ENCODE results near the gene RNF6. TPM values are rescaled to one million over a fixed set of nuclear protein-coding genes. Genes with fewer than 3 reads are reported as not detected.

Gene RNF6
- total RNA-seq, 1 donor from 2014 or later = 39.8 TPM

DNA sequence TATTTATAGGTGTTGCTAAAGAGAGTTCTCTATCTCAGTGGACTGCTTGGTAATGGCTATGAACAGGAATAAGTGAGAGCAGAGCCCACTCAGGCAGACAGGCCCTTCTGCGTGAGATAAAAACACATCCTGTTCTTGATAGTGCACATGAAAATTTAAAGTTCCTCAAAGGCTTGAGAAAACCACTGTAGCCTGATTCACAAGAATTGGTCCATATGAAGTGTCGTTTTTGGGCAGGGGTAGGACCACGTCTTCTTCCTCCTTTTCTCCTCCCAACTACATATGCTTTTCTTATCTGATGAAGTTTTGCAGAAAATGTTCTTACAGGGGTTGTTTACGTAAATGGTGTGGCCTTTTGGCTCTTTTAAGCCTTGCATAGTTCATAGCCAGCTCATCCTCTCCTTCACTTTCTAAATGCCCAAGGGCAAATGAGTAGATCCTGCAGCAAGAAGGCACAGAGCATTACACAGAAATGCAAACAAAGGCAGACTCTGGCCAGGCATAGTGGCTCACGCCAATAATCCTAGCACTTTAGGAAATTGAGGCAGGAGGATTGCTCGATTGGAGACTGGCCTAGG is 53.8 kb downstream of the RNF6 start:
- Histone ChIP-seq H3K36me3 (ENCODE audit: control insufficient read depth, insufficient read depth, low read length) (no peaks in the 10 kb centered on the region), H3K27me3 (ENCODE audit: control insufficient read depth, insufficient read depth, low read length) (no peaks in the 10 kb centered on the region), H3K4me3 (ENCODE audit: low read depth, low read length) (no peak overlapping the region)
- TF ChIP-seq, protein P1, sequence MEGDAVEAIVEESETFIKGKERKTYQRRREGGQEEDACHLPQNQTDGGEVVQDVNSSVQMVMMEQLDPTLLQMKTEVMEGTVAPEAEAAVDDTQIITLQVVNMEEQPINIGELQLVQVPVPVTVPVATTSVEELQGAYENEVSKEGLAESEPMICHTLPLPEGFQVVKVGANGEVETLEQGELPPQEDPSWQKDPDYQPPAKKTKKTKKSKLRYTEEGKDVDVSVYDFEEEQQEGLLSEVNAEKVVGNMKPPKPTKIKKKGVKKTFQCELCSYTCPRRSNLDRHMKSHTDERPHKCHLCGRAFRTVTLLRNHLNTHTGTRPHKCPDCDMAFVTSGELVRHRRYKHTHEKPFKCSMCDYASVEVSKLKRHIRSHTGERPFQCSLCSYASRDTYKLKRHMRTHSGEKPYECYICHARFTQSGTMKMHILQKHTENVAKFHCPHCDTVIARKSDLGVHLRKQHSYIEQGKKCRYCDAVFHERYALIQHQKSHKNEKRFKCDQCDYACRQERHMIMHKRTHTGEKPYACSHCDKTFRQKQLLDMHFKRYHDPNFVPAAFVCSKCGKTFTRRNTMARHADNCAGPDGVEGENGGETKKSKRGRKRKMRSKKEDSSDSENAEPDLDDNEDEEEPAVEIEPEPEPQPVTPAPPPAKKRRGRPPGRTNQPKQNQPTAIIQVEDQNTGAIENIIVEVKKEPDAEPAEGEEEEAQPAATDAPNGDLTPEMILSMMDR (IDR thresholded peaks at IDR 0.05; ENCODE audit: insufficient read depth, low read length, poor library complexity, severe bottlenecking) = no peak
- no peak for DNase-seq (ENCODE audit: low read depth)

DNA sequence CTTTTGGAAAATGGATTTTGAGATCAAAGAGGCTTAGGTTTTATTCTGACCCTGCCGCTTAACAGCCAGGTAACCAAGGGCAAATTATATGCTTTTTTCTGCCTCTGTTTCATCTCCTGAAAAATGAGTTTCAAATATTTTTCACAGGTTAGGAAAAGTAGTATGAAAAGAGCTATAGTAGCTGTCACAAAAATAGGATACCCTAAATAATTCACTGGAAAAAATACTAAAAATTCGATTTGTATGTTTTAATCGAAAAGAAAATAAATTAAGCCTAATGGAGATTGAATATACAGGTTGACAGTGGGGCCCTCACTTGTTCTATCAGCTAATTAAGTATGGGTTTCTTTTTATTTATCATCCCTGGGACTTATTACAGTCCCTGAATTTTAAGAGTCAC is 58.3 kb downstream of the RNF6 start:
- H3K4me3 ChIP-seq (ENCODE audit: low read depth, low read length) = no peak overlapping the region
- no peaks in the 10 kb centered on the region for H3K27me3 ChIP-seq (ENCODE audit: control insufficient read depth, insufficient read depth, low read length)
- TF ChIP-seq, protein P1 (IDR thresholded peaks at IDR 0.05; ENCODE audit: insufficient read depth, low read length, poor library complexity, severe bottlenecking) = no peak
- H3K36me3 ChIP-seq (ENCODE audit: control insufficient read depth, insufficient read depth, low read length) = no peaks in the 10 kb centered on the region
- DNase-seq (ENCODE audit: low read depth) = no peak

Other genes with a start within 250 kb of the RNF6 start
- 89.5 and 105 TPM in 2 replicates for gene SHISA2, start 170.3 kb downstream of the RNF6 start, total RNA-seq
- gene CDK8, start 31.8 kb upstream of the RNF6 start, total RNA-seq = 23.2 and 26.5 TPM in 2 replicates